GM18508 (cell line): ENCODE measurements around the gene GABRB2.

Experiments
- ATAC-seq: cut with Tn5 transposase; IDR thresholded peaks from one replicate; pipeline ENCODE4 v1.9.1; 2021; ENCODE audit warnings: moderate number of reproducible peaks; ENCODE audit not compliant: insufficient read depth, unreplicated experiment

Gene GABRB2

DNA sequence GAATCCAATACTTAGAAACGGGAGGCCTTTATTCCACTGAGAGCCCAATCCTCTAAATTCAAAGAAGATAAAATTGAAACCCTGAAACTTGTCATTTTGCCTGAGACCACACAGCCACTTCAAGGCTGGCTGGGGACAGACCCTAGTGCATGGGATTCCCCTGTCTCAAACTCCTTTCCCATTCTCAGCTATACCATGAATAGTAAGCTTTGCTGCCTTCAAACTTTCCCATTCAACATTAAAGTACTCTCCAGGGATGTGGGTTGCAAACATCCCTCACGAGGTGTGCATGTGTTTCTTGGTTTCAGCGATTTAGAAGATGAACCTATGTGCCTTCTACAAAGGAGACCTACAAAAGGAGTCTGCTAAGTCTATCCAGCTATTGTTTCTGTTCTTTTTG lies 64.6 kb downstream of the GABRB2 start:
- ATAC-seq: no peak

DNA sequence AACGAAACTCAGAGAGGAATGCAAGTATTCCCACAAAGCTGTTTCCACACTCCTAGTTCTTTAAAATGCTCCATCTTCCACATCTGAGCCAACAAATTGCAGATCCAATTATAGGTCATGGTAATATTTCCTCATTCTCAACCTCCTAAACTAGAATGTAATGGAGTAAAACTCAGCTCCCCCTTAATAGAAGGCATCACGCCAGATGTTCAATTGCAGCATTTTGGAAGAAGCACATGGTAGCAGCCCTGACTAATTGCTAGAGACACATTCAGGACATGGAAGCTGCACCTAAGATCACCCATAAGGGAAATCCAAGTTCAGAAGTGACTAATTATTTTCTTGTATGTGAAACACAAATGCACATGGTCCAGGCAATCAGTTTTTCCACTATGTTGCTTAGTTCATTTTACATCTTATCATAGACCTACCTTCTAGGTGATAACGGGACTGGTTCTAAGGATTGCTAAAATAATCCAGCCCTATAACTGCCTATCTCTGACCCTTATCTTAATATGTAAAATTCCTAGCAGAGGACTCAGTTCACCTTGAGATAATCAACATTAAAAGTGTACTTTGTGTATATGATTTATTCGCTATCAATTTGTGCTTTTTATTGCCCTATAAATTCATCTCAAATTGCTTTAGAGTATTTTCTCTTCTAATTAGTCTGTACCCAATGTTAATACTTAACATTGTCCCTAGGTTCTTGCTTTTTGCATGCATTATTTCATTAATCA lies 75.1 kb downstream of the GABRB2 start:
- ATAC-seq: no peak

GRCh38 chr5:161467703-161468102 lies 78.8 kb downstream of the GABRB2 start:
- ATAC-seq: no peak

DNA sequence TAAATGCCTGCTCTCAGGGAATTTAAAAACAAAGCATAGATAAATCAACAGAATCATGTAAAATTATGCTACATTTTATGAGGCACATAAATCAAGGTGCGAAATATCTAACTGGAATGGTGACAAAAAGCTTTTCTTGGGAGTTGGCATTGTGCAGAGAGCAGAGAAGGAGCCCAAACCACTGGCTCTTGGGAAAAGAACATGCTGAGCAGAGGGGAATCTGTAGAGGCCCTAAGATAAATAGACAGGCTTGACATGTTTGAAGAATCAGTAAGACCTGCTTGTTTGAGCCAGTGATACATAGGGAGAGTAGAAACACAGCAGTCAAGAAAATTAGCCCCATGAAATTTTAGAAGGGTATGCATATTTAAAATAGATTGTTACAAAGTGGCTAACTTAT lies 85.8 kb downstream of the GABRB2 start:
- ATAC-seq: no peak

- ATAC-seq: no peak
These were observed 99.9 kb downstream of the GABRB2 start for GRCh38 chr5:161446655-161447054.

DNA sequence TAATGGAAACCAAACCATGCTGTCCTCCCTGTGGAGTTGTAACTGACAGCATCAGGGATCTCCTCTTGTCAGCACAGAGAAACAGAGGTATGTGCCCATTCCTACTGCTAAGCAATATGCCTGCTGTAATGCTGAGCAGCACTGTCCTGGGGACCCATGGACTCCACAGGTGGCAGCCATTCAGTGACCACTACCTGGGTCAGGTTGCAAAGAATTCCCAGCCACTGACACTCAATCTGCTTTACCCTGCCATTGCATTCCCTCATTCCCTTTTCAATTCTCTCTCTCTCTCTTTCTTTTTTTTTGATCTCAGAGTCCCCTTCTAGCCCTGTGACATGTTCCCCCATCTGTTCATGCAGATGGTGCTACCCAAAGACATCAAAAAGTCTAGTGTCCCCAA lies 104.1 kb downstream of the GABRB2 start:
- no peak for ATAC-seq

GRCh38 chr5:161432798-161433197 lies 113.7 kb downstream of the GABRB2 start:
- no peak for ATAC-seq

DNA sequence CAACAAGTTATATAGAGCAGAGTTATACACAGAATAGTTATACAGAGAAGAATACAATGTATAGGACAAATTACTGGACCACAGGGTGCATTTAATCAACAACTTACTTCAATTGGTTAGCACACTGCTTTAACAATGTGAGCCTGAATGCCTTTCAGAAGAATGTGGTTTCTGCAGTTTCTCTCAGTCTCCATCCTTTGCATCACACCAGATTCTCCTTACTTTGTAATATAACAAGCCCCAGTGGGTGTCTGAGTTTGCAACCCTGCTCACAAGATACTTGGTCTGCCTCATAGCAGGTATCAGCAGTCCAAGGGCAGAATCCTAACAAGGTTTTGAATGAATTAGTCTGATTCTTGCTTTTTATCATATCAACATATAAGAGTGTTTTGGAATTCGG lies 114.6 kb downstream of the GABRB2 start:
- ATAC-seq: no peak

- ATAC-seq: no peak
These were observed 125.5 kb downstream of the GABRB2 start for GRCh38 chr5:161421067-161421466.

GRCh38 chr5:161420521-161420920 lies 126.0 kb downstream of the GABRB2 start:
- ATAC-seq: no peak

DNA sequence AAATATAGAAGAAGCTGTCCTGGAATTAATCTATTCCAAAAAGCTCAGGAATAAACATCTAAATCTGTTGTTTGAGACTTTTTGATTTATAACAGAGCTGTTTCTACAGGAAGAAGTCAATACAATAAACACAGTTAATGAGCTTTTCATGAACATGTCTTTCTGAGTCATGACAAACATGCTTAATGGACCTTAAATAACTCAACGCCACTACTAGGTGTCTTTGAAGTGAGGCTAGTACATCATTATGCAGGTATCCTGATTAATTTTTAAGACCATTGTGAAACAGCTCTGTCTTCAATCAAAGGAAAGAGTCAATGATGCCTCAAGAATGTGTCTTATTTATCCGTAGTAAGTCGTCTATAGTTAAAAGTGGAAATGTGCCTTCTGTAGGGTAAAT lies 131.6 kb downstream of the GABRB2 start:
- ATAC-seq: no peak

DNA sequence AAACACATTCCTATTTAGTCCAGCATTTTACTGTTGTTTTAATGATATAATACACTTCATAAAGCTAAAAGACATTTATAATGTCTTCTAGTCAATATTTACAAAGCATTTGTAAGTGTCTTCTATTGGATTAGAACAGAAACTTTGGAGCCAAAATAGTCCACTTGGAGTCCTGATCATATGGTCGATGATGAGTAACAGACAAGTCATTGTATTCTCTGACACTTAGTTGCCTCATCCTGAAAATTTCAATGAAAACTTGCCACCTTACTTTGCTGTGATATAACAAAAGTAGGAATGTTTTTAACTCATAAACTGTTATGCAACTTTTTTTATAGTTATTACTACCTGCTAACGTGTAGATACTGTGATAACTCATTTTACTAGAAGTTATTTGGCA lies 132.5 kb downstream of the GABRB2 start:
- no peak for ATAC-seq

GRCh38 chr5:161412792-161413191 lies 133.7 kb downstream of the GABRB2 start:
- no peak for ATAC-seq

- no peak for ATAC-seq
These were observed 135.4 kb downstream of the GABRB2 start for GRCh38 chr5:161411156-161411555.

GRCh38 chr5:161410640-161411039 lies 135.9 kb downstream of the GABRB2 start:
- ATAC-seq: no peak

DNA sequence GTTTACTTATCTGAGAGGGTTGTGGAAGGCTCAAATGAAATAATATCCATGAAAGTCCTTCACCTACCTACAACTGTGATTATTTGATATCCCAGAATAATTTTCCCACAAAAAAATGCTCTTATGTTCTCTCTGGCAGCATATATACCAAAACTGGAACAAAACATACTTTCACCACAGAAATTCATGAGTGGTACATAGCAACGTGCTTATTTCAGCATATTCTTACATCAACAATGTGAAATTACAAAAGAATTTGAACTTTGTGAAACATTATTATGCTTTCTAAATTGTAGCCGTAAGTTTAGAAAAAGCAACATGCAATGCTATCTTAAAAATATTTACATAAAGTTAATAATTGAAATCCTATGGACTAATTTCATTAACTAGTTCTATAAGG lies 137.1 kb downstream of the GABRB2 start:
- no peak for ATAC-seq

- ATAC-seq: no peak
These were observed 139.6 kb downstream of the GABRB2 start for GRCh38 chr5:161406880-161407279.

DNA sequence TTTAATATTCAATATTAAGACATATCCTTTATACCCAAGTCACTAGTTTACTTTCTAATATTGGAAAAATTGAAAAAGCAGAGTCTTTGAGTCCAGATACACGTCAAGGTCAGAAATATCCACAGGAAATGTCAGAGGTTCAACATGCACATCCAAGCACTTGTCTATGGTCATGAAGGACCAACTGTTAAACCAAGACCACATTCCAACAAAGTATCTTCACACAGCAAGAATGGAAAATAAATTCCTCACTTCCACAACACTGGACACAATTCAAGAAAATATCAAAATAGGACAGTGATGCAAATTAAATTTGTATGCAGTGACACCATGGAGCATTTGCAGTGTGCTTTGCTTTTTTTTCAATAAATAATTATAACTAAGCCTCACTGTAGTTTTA lies 142.5 kb downstream of the GABRB2 start:
- ATAC-seq: no peak

- no peak for ATAC-seq
These were observed 143.4 kb downstream of the GABRB2 start for GRCh38 chr5:161403121-161403520.

GRCh38 chr5:161400583-161400982 lies 145.9 kb downstream of the GABRB2 start:
- no peak for ATAC-seq

GRCh38 chr5:161399996-161400562 lies 146.4 kb downstream of the GABRB2 start:
- ATAC-seq: no peak

DNA sequence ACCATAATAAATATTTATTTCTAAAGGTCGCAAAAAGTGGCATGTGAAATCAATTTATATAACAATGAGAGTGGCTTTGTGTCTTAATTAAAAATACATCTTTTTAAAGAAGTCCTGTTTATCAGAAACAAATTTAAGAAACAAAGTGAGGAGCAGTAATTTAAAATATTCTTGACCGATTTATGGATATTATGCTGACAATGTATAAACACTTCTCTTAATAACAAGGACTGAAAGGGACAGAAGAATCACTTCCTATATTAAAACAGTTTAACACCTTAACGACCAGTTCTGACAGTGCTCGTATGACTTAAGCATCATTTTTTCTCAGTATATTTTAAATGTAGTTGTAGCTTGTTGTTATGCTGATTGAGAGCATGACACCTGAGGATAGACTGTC lies 149.1 kb downstream of the GABRB2 start:
- no peak for ATAC-seq
